K562 (cell line): Measurements from ENCODE around the gene MRI1. TPM values are rescaled to one million over a fixed set of nuclear protein-coding genes. Genes with fewer than 3 reads are reported as not detected.

Source experiments
- ATF1 ChIP-seq, 2 experiments: fragments of 450-650 bp in 1 of 2; IDR thresholded peaks; 2 replicates each; pipeline ENCODE4 v1.6.1; 2016; ENCODE audit warnings: missing compliant biosample characterization in 1 of 2, missing genetic modification characterization in 1 of 2
- CHAMP1 ChIP-seq: fragments of 450-650 bp; IDR thresholded peaks from 2 replicates; pipeline ENCODE4 v1.6.1; 2016; ENCODE audit warnings: mild to moderate bottlenecking
- EP300 ChIP-seq: IDR thresholded peaks from 2 replicates; pipeline ENCODE4 v1.6.1; 2012; ENCODE audit warnings: low read length, improper control_type of control experiment
- FOXA1 ChIP-seq: fragments of 450-650 bp; IDR thresholded peaks from 2 replicates; pipeline ENCODE4 v1.6.1; 2016; ENCODE audit warnings: mild to moderate bottlenecking, borderline replicate concordance
- GTF3C2 ChIP-seq: IDR thresholded peaks from 3 replicates; pipeline ENCODE4 v1.6.1; 2011; ENCODE audit warnings: borderline replicate concordance, mild to moderate bottlenecking, moderate library complexity; ENCODE audit not compliant: insufficient read length; ENCODE audit errors: extremely low read depth
- HDAC3 ChIP-seq: fragments of 450-650 bp; IDR thresholded peaks from 2 replicates; pipeline ENCODE4 v1.6.1; 2018; ENCODE audit warnings: borderline replicate concordance, mild to moderate bottlenecking, moderate library complexity; ENCODE audit not compliant: partially characterized antibody
- ILK ChIP-seq: fragments of 450-650 bp; IDR thresholded peaks from 2 replicates; pipeline ENCODE4 v1.6.1; 2016; ENCODE audit warnings: missing genetic modification characterization, low read depth, mild to moderate bottlenecking, missing compliant biosample characterization, moderate library complexity, borderline replicate concordance
- KDM4B ChIP-seq, 2 experiments: fragments of 450-650 bp in 1 of 2; sonication (generic) in 1 of 2; IDR thresholded peaks; 2 replicates each; pipeline ENCODE4 v1.6.1; 2016 to 2017; ENCODE audit warnings: borderline replicate concordance in 2 of 2, antibody characterized with exemption in 1 of 2, low read depth in 1 of 2, mild to moderate bottlenecking in 1 of 2
- NEUROD1 ChIP-seq: fragments of 150-350 bp; IDR thresholded peaks from 2 replicates; pipeline ENCODE4 v1.6.1; 2014; ENCODE audit warnings: borderline replicate concordance, low read length, low read depth; ENCODE audit not compliant: partially characterized antibody
- NFRKB ChIP-seq: fragments of 450-650 bp; IDR thresholded peaks from 2 replicates; pipeline ENCODE4 v1.6.1; 2016; ENCODE audit warnings: low read depth
- RUNX1 ChIP-seq: sonication (generic); IDR thresholded peaks from 2 replicates; pipeline ENCODE4 v1.6.1; 2016; ENCODE audit warnings: antibody characterized with exemption, low read depth
- SMARCA4 ChIP-seq: fragments of 450-650 bp; IDR thresholded peaks from 2 replicates; pipeline ENCODE4 v1.6.1; 2016
- TSHZ1 ChIP-seq: fragments of 250-450 bp; sonication (Bioruptor Pico); IDR thresholded peaks from 2 replicates; pipeline ENCODE4 v1.4.0; 2020; ENCODE audit warnings: mild to moderate bottlenecking, moderate library complexity
- USF2 ChIP-seq: sonication (generic); formaldehyde crosslinking; IDR thresholded peaks from 2 replicates; pipeline ENCODE4 v1.5.0; 2020; ENCODE audit warnings: missing genetic modification reagents
- ZBTB12 ChIP-seq: fragments of 250-450 bp; sonication (Bioruptor Pico); IDR thresholded peaks from 2 replicates; pipeline ENCODE4 v1.4.0; 2020
- ZBTB7A ChIP-seq: IDR thresholded peaks from 2 replicates; pipeline ENCODE4 v1.6.1; 2011; ENCODE audit warnings: low read depth, mild to moderate bottlenecking, low read length, moderate library complexity, borderline replicate concordance; ENCODE audit not compliant: control insufficient read depth
- ZNF224 ChIP-seq: sonication (generic); formaldehyde crosslinking; IDR thresholded peaks from 2 replicates; pipeline ENCODE4 v1.8.0; 2022; ENCODE audit warnings: mild to moderate bottlenecking, missing genetic modification reagents
- polyA plus RNA-seq, 8 experiments: library from polyadenylated mRNA; depleted of rRNA in 4 of 8; stranded (reverse) in 5 of 8; unstranded in 3 of 8; fragments of >200 nt; fragmentation: Nextera tagmentation in 2 of 8; fragmentation: Illumina TruSeq in 1 of 8; extraction: Ambion mirVana in 2 of 8; extraction: Trizol in 1 of 8; gene quantifications; 2 replicates each; pipeline versions ENCODE4 v1.2.1 to v1.2.3, GENCODE V29; 2011 to 2014; ENCODE audit warnings: inconsistent platforms in 1 of 8, missing spikeins in 1 of 8
- total RNA-seq, 7 experiments: library from RNA; depleted of rRNA in 6 of 7; stranded (reverse); fragments of >200 nt in 6 of 7; fragmentation: Illumina TruSeq in 2 of 7; extraction: Trizol in 2 of 7; gene quantifications; 2 replicates each; pipeline versions ENCODE4 v1.2.1 to v1.2.3, GENCODE V29; 2011 to 2021; ENCODE audit warnings: low replicate concordance in 1 of 7

MRI1 gene
- total and polyA plus RNA-seq, 9 of the 15 experiments (the other 6 are each of a cell fraction or from before 2014, with no cell fraction given) = 5.5 to 57.4 (median 28.2) TPM

GRCh38 chr19:13717194-13717643, 47.1 kb upstream of the MRI1 start (continued):
- TF ChIP-seq TSHZ1 (CRISPR knock-in tag) = no peak
- no peak for TF ChIP-seq CHAMP1
- TF ChIP-seq ZBTB12 (CRISPR knock-in tag) = no peak
- TF ChIP-seq ZNF224 (CRISPR knock-in tag) = no peak
- no peak for TF ChIP-seq ILK (tag)
- no peak for TF ChIP-seq FOXA1
- TF ChIP-seq RUNX1 = no peak
- TF ChIP-seq EP300 = peak; percentile 81
- peak; percentile 19 for TF ChIP-seq NEUROD1
- no peak for TF ChIP-seq USF2
- TF ChIP-seq ATF1 (CRISPR knock-in tag; IDR thresholded peaks at IDR 0.05) = no peak
- TF ChIP-seq ATF1 (tag; IDR thresholded peaks at IDR 0.05) = 0 out of 2 replicates have a peak, but pooled peaks have one; percentile 35
- no peak for TF ChIP-seq ZBTB7A
- TF ChIP-seq NFRKB = no peak
- TF ChIP-seq SMARCA4 = peak; percentile 89
- peak; percentile 42 for TF ChIP-seq HDAC3
- no peak for TF ChIP-seq KDM4B (IDR thresholded peaks at IDR 0.05; ENCODE audit: borderline replicate concordance in 2 of 2, low read depth in 1 of 2)
- TF ChIP-seq GTF3C2 = no peak
